Hepatocyte (in vitro differentiated cells): ENCODE results near the gene SLC39A11. TPM values are rescaled to one million over a fixed set of nuclear protein-coding genes. Genes with fewer than 3 reads are reported as not detected.

Source experiments
- DNase-seq: peaks from one replicate; pipeline ENCODE4 v3.0.0-alpha.2; 2016; ENCODE audit warnings: low spot score
- H2AFZ ChIP-seq: fragments of 200-600 bp; sonication (generic); 2 replicates; pipeline ENCODE4 v1.6.0; 2016; ENCODE audit warnings: antibody characterized with exemption, mild to moderate bottlenecking
- H3K27ac ChIP-seq: fragments of 200-600 bp; sonication (generic); 2 replicates; pipeline ENCODE4 v1.5.1; 2016; ENCODE audit warnings: mild to moderate bottlenecking
- H3K27me3 ChIP-seq: fragments of 200-600 bp; sonication (generic); 2 replicates; pipeline ENCODE4 v1.6.1; 2016
- H3K36me3 ChIP-seq: fragments of 200-600 bp; sonication (generic); replicated peaks from 2 replicates; pipeline ENCODE4 v1.5.1; 2016; ENCODE audit warnings: low read depth; ENCODE audit not compliant: insufficient read depth
- H3K4me1 ChIP-seq: fragments of 200-600 bp; sonication (generic); 2 replicates; pipeline ENCODE4 v1.5.1; 2016; ENCODE audit warnings: mild to moderate bottlenecking, moderate library complexity; ENCODE audit not compliant: insufficient read depth
- H3K4me2 ChIP-seq: fragments of 200-600 bp; sonication (generic); 2 replicates; pipeline ENCODE4 v1.6.0; 2016
- H3K4me3 ChIP-seq: fragments of 200-600 bp; sonication (generic); 2 replicates; pipeline ENCODE4 v1.5.1; 2016; ENCODE audit warnings: mild to moderate bottlenecking
- H3K79me2 ChIP-seq: fragments of 200-600 bp; sonication (generic); 2 replicates; pipeline ENCODE4 v1.6.0; 2017; ENCODE audit warnings: mild to moderate bottlenecking
- H3K9me2 ChIP-seq: fragments of 200-600 bp; sonication (generic); replicated peaks from 2 replicates; pipeline ENCODE4 v1.6.0; 2017; ENCODE audit warnings: mild to moderate bottlenecking; ENCODE audit not compliant: insufficient read depth
- H3K9me3 ChIP-seq: fragments of 200-600 bp; sonication (generic); 2 replicates; pipeline ENCODE4 v1.5.1; 2016; ENCODE audit warnings: low read depth, mild to moderate bottlenecking
- H4K20me1 ChIP-seq: fragments of 200-600 bp; sonication (generic); 2 replicates; pipeline ENCODE4 v1.6.0; 2016; ENCODE audit warnings: mild to moderate bottlenecking; ENCODE audit not compliant: insufficient read depth, poor library complexity, severe bottlenecking
- EZH2 ChIP-seq: fragments of 200-600 bp; sonication (generic); IDR thresholded peaks from 2 replicates; pipeline ENCODE4 v1.6.1; 2016; ENCODE audit warnings: antibody characterized with exemption, mild to moderate bottlenecking, borderline replicate concordance
- EZH2phosphoT487 ChIP-seq: fragments of 200-600 bp; sonication (generic); IDR thresholded peaks from one replicate; pipeline ENCODE4 v1.6.1; 2018; ENCODE audit warnings: antibody characterized with exemption, mild to moderate bottlenecking, low read depth, moderate library complexity; ENCODE audit not compliant: unreplicated experiment, severe bottlenecking
- WGBS: methylation state at CpG from one replicate; pipeline ENCODE4 v1.1.6; 2016; ENCODE audit warnings: low lambda C conversion rate; ENCODE audit errors: missing lambda C conversion rate; 5-methylcytosine and 5-hydroxymethylcytosine counted together
- polyA plus RNA-seq: library from polyadenylated mRNA; unstranded; fragments of >200 nt; fragmentation: Nextera tagmentation; extraction: Ambion mirVana; gene quantifications from 2 replicates; pipeline ENCODE4 v1.2.1, GENCODE V29; 2016
- total RNA-seq: library from RNA; depleted of rRNA; stranded (reverse); fragments of >200 nt; gene quantifications from 2 replicates; pipeline ENCODE4 v1.2.3, GENCODE V29; 2014
- TF ChIP-seq, protein P1 (sequence below): fragments of 200-600 bp; sonication (generic); IDR thresholded peaks from 2 replicates; pipeline ENCODE4 v1.5.1; 2016; ENCODE audit warnings: antibody characterized with exemption, mild to moderate bottlenecking; ENCODE audit not compliant: poor library complexity

Gene SLC39A11
- total and polyA plus RNA-seq, 2 experiments from 2014 or later = 37.7 to 39.1 TPM

DNA sequence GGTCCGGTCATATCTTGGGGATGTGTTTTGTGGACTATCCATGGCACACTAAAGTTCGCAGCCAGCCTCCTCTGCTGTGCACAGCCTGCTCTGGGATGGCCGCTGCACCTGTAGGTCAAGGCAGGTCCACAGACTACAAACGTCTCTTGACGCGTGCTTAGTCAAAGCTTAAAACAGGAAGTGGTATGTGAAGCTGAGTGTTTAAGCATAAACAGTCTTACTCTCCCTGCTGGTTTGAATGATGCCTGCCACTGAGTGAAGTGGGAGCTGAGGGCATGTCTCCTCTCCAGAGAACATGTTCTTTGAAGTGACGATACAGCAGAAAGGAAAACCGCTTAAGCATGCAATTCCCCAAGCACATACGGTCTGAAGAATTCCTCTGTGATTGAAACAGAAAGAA is 365.6 kb downstream of the SLC39A11 start:
- Histone ChIP-seq H4K20me1 (no peaks in the 10 kb centered on the region), H3K9me3 (no peaks in the 10 kb centered on the region), H3K79me2 (no peaks in the 10 kb centered on the region), H3K9me2 (no peaks in the 10 kb centered on the region), H3K27ac (no peak overlapping the region), H3K4me3 (no peak overlapping the region), H3K4me2 (no peak overlapping the region), H3K36me3 (no peaks in the 10 kb centered on the region), H3K27me3 (no peaks in the 10 kb centered on the region), H3K4me1 (no peaks in the 10 kb centered on the region), H2AFZ (no peak overlapping the region)
- DNase-seq = no peak
- 75% methylated on average over 9 of the region's 9 CpGs for WGBS
- TF ChIP-seq, protein P1, sequence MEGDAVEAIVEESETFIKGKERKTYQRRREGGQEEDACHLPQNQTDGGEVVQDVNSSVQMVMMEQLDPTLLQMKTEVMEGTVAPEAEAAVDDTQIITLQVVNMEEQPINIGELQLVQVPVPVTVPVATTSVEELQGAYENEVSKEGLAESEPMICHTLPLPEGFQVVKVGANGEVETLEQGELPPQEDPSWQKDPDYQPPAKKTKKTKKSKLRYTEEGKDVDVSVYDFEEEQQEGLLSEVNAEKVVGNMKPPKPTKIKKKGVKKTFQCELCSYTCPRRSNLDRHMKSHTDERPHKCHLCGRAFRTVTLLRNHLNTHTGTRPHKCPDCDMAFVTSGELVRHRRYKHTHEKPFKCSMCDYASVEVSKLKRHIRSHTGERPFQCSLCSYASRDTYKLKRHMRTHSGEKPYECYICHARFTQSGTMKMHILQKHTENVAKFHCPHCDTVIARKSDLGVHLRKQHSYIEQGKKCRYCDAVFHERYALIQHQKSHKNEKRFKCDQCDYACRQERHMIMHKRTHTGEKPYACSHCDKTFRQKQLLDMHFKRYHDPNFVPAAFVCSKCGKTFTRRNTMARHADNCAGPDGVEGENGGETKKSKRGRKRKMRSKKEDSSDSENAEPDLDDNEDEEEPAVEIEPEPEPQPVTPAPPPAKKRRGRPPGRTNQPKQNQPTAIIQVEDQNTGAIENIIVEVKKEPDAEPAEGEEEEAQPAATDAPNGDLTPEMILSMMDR = no peak
- TF ChIP-seq EZH2 = no peak
- TF ChIP-seq EZH2phosphoT487 = no peak

DNA sequence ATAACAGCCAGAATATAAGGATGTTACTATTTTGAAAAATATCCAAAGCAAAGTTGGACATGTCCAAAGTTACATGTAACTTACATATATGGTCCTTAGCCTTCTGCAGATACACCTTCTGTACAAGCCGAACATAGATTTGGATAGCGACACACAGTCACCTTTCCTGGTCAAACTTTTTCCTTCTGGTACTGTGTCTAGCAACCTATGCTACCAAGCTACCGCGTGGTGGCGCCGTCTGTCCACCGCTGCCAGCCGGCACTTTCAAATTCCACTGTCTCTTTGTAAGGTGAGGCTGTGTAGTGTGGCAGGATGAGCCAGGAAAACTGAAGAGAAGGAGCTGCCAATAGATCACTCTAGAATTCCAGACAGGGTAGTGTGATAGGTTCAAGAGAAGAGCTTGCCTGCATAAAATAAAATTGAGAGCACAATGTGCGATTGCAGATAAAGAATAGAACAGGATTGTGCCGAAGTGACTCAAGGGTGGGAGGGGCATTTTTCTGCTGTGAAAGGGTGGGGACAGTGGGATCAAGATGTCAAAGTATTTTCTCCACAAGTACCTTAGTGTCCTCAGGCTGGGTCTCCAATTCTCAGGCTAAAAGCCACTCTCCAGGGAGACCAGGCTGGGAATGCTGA is 366.9 kb downstream of the SLC39A11 start:
- WGBS = 21% methylated on average over 10 of the region's 10 CpGs
- TF ChIP-seq, protein P1 = peak; percentile 97
- no peak for TF ChIP-seq EZH2
- no peaks in the 10 kb centered on the region for H3K4me1 ChIP-seq
- no peak overlapping the region for H3K27ac ChIP-seq
- H3K4me2 ChIP-seq = no peak overlapping the region
- H2AFZ ChIP-seq = no peak overlapping the region
- H3K27me3 ChIP-seq = no peaks in the 10 kb centered on the region
- H4K20me1 ChIP-seq = no peaks in the 10 kb centered on the region
- H3K36me3 ChIP-seq = no peaks in the 10 kb centered on the region
- DNase-seq = peak; percentile 82
- H3K79me2 ChIP-seq = no peaks in the 10 kb centered on the region
- H3K4me3 ChIP-seq = no peak overlapping the region
- no peaks in the 10 kb centered on the region for H3K9me3 ChIP-seq
- H3K9me2 ChIP-seq = no peaks in the 10 kb centered on the region

DNA sequence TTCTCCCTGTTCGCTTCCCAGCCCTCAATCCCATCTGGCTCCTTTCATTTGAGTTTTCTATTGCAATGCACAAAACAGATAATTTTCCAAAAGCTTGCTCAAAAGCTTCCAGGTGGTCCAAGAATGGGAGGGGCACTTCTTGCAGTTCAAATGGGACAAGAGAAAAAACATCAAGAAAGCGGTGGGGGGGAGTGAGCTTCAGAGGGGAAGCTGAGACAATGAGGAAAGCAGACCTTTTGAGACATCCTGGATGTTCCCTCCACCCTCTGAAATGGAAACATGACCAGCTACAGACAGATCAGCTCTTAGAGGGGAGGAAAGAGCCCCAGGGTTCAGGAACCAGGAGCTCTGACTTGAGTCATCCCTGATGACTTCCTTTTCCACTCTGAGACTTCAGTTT is 368.2 kb downstream of the SLC39A11 start:
- Histone ChIP-seq H3K4me2 (no peak overlapping the region), H3K4me1 (no peaks in the 10 kb centered on the region), H3K9me3 (no peaks in the 10 kb centered on the region), H3K79me2 (no peaks in the 10 kb centered on the region), H3K27ac (no peak overlapping the region), H3K36me3 (no peaks in the 10 kb centered on the region), H3K27me3 (no peaks in the 10 kb centered on the region), H4K20me1 (no peaks in the 10 kb centered on the region), H2AFZ (no peak overlapping the region), H3K9me2 (no peaks in the 10 kb centered on the region), H3K4me3 (no peak overlapping the region)
- 93% methylated on average over 2 of the region's 2 CpGs for WGBS
- TF ChIP-seq, protein P1 = no peak
- TF ChIP-seq EZH2phosphoT487 = no peak
- no peak for TF ChIP-seq EZH2
- DNase-seq = no peak

DNA sequence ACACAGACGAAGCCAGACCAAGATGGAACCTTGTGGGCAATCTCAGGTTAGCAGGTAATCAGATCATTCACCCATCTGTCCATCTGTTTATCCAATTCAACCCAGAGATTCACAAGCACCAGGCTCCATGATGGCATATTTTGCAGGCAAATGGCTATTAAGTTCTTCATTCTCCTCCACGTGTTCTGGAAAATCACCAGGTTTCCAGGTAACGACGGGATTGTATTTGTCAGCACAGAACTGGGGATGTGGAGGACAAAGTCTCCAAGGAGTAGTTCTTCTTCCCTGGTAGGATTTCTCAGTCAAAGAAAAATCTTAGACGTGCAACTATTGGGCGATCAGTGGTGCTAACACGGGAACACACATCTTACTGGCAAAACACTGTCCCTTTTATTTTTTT is 368.8 kb downstream of the SLC39A11 start:
- H3K4me3 ChIP-seq = no peak overlapping the region
- no peaks in the 10 kb centered on the region for H3K9me2 ChIP-seq
- H3K27ac ChIP-seq = no peak overlapping the region
- WGBS = 78% methylated on average over 7 of the region's 7 CpGs
- no peaks in the 10 kb centered on the region for H3K79me2 ChIP-seq
- no peaks in the 10 kb centered on the region for H3K4me1 ChIP-seq
- H3K36me3 ChIP-seq = no peaks in the 10 kb centered on the region
- no peaks in the 10 kb centered on the region for H3K9me3 ChIP-seq
- TF ChIP-seq EZH2 (no peak), EZH2phosphoT487 (no peak)
- TF ChIP-seq, protein P1 = no peak
- H4K20me1 ChIP-seq = no peaks in the 10 kb centered on the region
- H2AFZ ChIP-seq = no peak overlapping the region
- DNase-seq = no peak
- H3K27me3 ChIP-seq = no peaks in the 10 kb centered on the region
- H3K4me2 ChIP-seq = no peak overlapping the region
